Measurements from ENCODE around the gene THSD7B.
"Not testable (repeated sequence)": the region's sequence is repeated elsewhere in the genome, so short reads cannot be mapped to it uniquely, and the experiment has no call there.

THSD7B gene

DNA sequence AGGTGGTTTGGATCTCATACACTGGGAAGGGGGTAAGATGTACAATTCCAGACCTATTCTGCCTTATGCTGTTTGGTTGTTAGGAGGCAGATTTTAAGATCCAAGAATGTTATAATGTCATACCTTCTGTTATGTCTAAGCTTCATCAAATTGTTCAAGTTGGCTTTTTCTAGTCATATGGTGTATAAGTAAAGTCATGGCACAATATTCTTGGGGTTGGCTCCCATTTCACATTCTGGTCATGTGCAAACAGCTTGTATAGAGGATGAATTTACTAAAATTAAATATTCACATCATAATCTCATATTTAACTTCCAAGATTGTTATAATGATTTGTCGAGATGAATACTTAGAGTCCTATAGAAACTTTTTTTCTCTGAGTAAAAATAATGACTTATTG lies 774.0 kb downstream of the THSD7B start:
- TF ChIP-seq, protein P1, sequence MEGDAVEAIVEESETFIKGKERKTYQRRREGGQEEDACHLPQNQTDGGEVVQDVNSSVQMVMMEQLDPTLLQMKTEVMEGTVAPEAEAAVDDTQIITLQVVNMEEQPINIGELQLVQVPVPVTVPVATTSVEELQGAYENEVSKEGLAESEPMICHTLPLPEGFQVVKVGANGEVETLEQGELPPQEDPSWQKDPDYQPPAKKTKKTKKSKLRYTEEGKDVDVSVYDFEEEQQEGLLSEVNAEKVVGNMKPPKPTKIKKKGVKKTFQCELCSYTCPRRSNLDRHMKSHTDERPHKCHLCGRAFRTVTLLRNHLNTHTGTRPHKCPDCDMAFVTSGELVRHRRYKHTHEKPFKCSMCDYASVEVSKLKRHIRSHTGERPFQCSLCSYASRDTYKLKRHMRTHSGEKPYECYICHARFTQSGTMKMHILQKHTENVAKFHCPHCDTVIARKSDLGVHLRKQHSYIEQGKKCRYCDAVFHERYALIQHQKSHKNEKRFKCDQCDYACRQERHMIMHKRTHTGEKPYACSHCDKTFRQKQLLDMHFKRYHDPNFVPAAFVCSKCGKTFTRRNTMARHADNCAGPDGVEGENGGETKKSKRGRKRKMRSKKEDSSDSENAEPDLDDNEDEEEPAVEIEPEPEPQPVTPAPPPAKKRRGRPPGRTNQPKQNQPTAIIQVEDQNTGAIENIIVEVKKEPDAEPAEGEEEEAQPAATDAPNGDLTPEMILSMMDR (conservative IDR thresholded peaks at IDR 0.05), result no peak
- H3K27ac ChIP-seq, result no peak overlapping the region

DNA sequence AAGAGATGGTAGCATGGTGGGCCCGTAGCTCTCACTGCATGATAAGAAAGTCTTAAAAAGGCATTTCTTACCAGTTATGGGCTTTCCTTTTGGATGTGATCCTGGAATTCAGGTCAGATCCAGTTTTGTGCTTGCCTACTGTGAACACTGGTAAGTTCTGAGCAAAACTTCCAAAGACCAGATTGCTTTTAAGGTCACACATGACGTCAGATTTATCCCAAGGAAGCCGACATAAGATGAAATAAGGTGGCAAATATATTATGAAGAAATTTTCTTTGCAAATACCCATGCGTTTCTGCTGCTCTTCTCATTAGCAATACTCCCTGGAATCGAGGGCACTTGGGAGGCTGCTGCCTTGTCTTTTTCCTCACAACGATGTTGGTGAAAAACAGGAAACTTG lies 782.5 kb downstream of the THSD7B start:
- TF ChIP-seq, protein P1 (conservative IDR thresholded peaks at IDR 0.05), result no peak

DNA sequence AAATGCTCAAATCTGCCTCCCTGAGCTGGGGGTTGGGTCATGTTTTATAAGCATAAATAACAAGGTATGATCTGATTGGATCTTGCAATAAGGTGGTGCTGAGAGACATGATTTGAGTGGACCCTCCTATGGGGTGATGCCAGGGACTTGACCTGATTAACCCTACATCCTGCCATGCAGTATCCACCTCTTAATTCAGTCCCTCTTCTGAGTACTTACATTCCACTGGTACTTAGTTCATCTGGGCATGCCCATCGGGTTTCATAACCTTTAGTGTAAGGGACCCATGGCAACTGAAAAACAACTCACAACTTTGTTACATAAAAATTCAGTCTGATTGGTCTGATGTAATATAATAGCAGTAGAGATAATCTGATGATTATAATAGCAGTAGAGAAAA lies 801.0 kb downstream of the THSD7B start:
- no peak overlapping the region for H3K27ac ChIP-seq
- TF ChIP-seq, protein P1 (conservative IDR thresholded peaks at IDR 0.05), result no peak

More for the DNA sequence above, 782.5 kb downstream of the THSD7B start:
- no peak overlapping the region for H3K27ac ChIP-seq

GRCh38 chr2:137570484-137570883 lies 805.1 kb downstream of the THSD7B start:
- TF ChIP-seq, protein P1 (conservative IDR thresholded peaks at IDR 0.05), result no peak
- no peak overlapping the region for H3K27ac ChIP-seq

DNA sequence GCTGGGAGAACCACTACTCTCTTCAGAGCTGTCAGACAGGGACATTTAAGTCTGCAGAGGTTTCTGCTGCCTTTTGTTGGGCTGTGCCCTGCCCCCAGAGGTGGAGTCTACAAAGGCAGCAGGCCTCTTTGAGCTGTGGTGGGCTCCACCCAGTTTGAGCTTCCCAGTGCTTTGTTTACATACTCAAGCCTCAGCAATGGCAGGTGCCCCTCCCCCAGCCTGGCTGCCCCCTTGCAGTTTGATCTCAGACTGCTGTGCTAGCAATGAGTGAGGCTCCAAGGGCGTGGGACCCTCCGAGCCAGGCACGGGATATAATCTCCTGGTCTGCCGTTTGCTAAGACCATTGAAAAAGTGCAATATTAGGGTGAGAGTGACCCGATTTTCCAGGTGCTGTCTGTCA lies 822.5 kb downstream of the THSD7B start:
- H3K27ac ChIP-seq, result not testable (repeated sequence)

DNA sequence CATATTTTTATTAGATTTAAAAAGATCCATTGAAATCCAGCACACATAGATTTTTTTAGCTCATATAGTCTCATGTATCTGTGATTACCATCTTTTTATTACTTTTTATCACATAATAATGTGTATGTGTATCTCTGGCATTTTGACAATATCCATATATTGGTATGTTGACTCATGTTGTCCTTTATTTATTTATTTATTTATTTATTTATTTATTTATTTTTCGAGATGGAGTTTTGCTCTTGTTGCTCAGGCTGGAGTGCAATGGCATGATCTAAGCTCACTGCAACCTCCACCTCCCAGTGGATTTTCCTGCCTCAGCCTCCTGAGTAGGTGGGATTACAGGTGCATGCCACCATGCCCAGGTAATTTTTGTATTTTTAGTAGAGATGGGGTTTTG lies 823.2 kb downstream of the THSD7B start:
- not testable (repeated sequence) for H3K27ac ChIP-seq

- TF ChIP-seq, protein P1 (conservative IDR thresholded peaks at IDR 0.05), result no peak
Observed at GRCh38 chr2:137590102-137590501, 824.8 kb downstream of the THSD7B start.

GRCh38 chr2:137607722-137608318 lies 842.5 kb downstream of the THSD7B start:
- TF ChIP-seq, protein P1 (conservative IDR thresholded peaks at IDR 0.05), result no peak
- no peak overlapping the region for H3K27ac ChIP-seq

More at GRCh38 chr2:137590102-137590501, 824.8 kb downstream of the THSD7B start:
- H3K27ac ChIP-seq, result no peak overlapping the region

GRCh38 chr2:137638932-137639331 lies 873.6 kb downstream of the THSD7B start:
- H3K27ac ChIP-seq, result no peak overlapping the region
- TF ChIP-seq, protein P1 (conservative IDR thresholded peaks at IDR 0.05), result no peak
